RPMI7951 (cell line): ENCODE results near the gene CUBN. TPM values are rescaled to one million over a fixed set of nuclear protein-coding genes. Genes with fewer than 3 reads are reported as not detected.

Experiments
- DNase-seq: peaks from one replicate; pipeline ENCODE4 v3.0.0-alpha.2; 2012; ENCODE audit warnings: low read depth
- total RNA-seq: library from RNA; depleted of rRNA; stranded (reverse); fragments of >200 nt; shearing (Covaris generic); gene quantifications from 2 replicates; pipeline ENCODE4 v1.2.3, GENCODE V29; 2014; rRNA removed

CUBN gene
- 0.98 and 2.9 TPM in 2 replicates for total RNA-seq

DNA sequence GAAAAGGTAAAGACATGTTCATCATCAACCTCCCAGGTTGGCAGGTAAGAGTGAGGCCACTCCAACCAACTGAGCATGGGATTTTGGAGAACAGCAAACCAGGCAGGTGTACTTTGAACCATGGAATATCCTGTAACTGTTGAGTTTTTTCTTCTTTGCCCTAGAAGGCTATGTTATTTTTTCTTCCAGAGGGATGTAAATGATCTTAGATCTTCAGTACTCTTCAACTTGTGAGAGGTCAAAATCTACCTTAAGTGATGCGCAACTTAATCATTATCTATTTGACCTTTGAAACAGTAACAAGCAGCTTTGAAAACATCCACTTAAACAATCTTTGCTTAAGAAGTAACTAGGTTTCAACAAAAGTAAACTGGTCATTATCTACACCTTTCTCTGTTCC is at the start of gene CUBN:
CUBN (minus strand) TSS at position 71 of the 400 bp plus-strand sequence; CDS start at position 25, 46 bp downstream.
- DNase-seq, result no peak

- peak; percentile 77 for DNase-seq
These were observed 49.4 kb upstream of the CUBN start for GRCh38 chr10:17179002-17179401.

- DNase-seq, result no peak
These were observed 48.4 kb upstream of the CUBN start for GRCh38 chr10:17178006-17178405.

GRCh38 chr10:17177014-17177413 is 47.4 kb upstream of the CUBN start:
- DNase-seq, result no peak

- DNase-seq, result no peak
These were observed 46.5 kb upstream of the CUBN start for GRCh38 chr10:17176091-17176490.

DNA sequence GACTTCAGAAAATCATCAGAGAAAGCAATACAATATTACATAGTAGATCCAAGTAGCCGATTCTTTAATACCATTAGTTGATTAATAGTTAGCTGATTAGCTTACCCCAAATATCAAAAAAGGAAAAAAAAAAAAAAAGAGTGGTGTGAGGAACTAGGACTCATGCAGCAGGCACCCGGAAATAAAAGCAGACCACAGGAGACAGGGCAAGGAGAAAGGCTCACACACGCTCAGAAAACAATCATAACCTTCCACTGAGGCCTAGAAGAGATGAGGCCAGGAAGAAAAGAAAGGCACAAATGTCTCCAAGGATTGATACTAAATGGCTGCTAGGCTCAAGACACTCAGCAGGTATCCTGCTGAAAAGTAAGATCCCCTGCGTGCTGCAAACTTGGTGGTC is 45.9 kb upstream of the CUBN start:
- DNase-seq, result peak; percentile 64

- DNase-seq, result no peak
These were observed 45.0 kb upstream of the CUBN start for GRCh38 chr10:17174626-17175025.

DNA sequence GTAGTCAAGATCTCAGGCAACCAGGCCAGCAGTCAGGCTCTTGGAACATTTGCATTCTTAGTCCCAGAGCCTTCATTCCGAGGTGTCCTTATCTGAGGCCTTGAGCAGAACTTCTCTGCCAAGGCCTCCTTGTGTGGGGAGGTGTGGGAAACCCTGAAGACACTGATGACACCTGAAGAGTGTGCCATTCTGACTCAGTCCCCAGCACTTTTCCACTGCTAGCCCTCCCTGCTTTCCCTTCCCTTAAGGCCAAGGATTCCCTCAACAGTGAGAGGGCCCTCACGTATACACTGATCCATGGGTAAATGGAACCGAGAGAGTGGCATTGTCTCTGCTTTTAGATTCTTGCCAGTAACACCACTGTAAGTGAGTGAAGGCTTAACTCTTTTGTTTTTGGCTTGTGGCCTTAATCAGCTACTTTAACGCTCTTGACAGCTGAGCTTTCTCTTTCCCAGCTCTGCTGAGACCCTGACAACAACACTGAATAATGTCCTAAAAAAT is 41.6 kb upstream of the CUBN start:
- DNase-seq, result no peak

DNA sequence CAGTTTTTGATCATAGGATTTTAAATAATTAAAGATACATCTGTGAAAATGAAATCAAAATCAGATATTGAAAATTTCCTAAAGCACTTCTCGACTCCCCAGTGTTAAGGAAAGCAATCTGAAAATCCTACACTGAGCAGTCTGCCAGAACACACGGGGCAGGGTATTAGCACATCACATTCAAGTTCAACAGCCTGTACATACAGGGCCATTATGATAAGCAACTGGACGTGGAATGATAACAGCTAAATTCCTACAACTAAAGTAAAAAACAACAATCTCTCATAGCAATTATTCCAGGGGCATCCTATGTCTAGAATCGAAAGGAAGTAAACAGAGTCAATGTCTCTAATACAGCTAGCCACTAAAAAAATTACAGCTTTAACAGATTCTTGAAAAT is 40.2 kb upstream of the CUBN start:
- no peak for DNase-seq

- DNase-seq, result no peak
These were observed 37.1 kb upstream of the CUBN start for GRCh38 chr10:17166699-17167098.

GRCh38 chr10:17162828-17163227 is 33.2 kb upstream of the CUBN start:
- DNase-seq, result no peak

DNA sequence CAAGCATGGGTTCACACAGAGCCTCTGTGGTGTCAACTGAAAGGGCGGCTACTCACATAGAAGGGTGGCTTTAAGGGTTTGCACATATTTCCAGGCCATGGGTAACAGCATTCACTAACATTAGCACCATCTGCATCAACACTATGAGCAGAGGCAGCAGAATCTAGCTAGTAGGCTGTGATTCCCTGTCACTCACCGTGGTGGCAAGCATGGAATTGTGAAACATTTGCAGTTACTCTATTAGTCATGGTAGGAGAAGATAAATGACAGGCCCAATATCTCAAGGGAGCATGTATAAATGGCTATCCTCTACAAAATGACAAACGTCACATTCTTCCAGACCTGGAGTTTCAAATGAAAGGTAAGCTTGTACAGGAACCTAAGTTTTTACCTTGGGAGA is 32.2 kb upstream of the CUBN start:
- DNase-seq, result no peak

DNA sequence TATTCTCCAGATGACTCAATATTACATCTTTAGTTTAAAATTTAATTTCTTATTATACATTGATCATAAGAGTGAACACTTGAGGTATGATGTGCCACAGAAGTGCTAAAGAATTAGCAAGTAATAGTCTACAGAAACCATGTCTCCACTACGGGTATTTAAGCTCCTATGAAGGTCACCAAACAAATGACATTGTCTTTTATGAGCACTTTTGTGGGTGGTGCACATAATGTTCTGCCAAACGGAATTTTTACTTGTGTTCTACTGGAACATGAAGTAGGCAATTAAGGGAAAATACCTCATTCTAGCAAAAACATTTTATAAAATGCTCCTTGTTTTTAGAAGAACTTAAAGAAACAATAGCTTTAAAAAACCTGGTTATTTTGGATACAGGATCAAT is 27.4 kb upstream of the CUBN start:
- DNase-seq, result no peak

DNA sequence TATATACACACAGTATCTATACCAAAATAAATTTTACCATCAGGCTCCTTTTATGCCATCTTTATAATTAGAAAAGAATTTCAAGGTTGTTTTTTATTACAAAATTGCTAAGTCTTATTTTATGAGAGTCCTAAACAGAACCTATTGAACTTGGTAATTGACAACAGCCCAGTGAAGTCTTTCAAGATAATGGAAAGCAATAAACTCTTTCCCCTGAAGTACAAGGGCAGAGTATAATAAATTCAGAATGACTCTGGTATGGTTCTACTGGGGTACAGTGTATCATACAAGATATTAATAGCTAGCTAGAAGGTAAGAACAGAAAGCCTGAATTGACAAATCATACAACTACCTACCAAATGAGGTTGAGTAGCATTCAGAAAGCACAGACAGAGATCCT is 26.2 kb upstream of the CUBN start:
- no peak for DNase-seq

GRCh38 chr10:17154116-17154515 is 24.5 kb upstream of the CUBN start:
- no peak for DNase-seq

DNA sequence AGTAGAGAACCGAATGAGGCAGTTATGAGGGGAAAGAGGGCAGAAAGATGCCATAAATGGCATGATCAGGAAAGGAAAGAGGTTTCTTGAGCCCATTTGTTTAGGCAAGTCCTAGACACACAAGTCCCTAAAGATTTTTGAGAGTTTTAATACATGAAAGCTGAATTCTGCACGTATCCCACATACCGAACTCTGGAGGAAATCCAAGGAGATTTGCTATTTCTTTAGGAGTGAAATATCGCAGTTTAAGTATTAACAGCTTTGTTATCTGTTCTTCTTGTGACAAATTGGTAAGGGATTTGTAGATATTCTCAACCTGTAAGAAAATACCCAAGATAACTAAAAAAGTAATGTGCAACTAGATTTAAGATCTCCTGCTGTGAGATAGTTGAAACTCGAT is 23.7 kb upstream of the CUBN start:
- no peak for DNase-seq

DNA sequence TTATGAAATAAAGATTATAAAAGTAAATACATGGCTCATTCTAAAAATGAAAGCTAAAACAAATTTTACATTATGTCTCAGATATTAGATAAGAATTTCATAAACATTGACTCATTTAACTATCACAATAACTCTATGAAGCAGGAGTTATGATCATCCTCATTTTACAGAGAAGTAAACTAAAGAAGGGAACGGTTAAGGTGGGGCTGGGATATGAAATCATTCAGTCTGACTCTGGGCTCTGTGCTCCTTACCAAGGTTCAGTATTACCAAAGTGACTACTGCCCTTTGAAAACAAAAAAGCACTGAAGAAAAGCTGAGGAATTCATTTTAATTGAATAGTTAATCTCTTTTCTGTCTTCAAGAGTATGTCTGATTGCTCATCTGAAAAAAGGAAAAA is 22.1 kb upstream of the CUBN start:
- DNase-seq, result no peak

- DNase-seq, result peak; percentile 70
These were observed 18.4 kb upstream of the CUBN start for GRCh38 chr10:17147884-17148489.

GRCh38 chr10:17146892-17147291 is 17.3 kb upstream of the CUBN start:
- no peak for DNase-seq

- DNase-seq, result no peak
These were observed 15.6 kb upstream of the CUBN start for GRCh38 chr10:17145239-17145638.

GRCh38 chr10:17144757-17145156 is 15.1 kb upstream of the CUBN start:
- DNase-seq, result peak; percentile 62

DNA sequence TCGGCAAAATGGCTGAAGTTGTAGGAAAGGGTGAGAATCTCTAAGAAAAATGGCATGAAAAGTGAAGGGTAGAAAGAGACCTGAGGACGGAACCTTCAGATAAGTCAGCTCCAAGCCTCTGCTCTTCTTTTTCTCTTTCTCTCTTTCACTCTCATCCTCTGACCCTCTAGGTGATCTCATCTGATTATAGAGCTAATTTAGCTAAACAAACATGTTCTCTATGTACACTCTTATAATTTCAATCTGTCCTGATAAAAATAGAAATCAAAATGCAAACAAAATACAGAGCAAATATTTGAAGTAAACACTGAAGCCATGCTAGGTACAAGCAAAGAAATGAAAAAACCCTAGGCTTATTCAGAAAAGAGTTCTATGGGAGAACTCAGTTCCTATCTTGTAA is 14.4 kb upstream of the CUBN start:
- no peak for DNase-seq

DNA sequence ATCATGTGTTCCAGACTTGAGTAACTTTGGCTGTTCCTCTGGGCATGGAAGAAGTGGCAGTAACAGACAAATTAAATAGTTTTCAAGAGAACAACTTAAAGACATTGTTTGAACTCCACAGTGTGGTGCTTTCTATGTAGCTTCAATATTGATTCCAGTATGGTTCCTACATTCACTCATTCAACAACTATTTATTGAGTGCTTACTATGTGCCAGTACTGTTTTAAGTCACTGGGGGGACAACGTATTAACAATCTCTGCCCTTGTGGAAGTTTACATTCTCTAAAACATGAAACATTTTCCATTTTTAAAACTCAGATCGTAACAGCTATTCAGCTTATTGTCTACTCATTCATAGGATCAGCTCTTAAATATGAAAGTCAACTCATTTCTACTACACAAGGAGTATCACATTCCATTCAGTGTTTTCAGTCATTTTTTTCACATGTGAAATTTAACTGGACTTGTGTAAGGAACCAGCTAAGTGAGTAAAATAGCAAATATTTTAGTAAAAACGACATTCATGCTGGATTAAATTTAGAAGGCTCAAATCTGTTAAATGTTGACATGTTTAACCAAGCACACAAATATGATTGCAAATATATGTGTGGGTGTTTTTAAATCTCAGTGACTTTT is 13.6 kb upstream of the CUBN start:
- DNase-seq, result no peak
